Measurements from ENCODE around the gene GATC.
"Not testable (repeated sequence)": the region's sequence is repeated elsewhere in the genome, so short reads cannot be mapped to it uniquely, and the experiment has no call there.

GATC gene

DNA sequence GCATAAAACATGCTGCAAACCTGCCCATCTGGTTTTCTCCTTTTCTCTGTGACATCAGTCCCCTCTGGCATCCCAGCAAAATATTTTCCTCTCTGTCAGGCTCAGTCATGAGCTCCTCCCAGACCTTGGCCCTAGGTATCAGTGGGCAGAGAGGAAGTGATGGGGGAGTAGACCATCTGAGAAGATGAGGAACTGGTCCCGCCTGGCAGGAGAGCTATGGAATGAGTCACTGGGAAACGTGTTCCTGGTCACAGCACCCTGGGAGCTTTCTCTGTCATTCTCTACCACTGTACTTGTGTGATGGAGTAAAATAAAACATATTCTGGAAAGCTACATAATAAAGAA is 28.3 kb downstream of the GATC start:
- Histone ChIP-seq H3K9ac (ENCODE audit: low read depth, low read length) (no peak overlapping the region), H3K27ac (ENCODE audit: low read length) (no peak overlapping the region), H3K27me3 (ENCODE audit: insufficient read depth, low read length) (no peaks in the 10 kb centered on the region), H3K4me1 (ENCODE audit: insufficient read depth, low read length) (0 out of 2 replicates have a peak, but pooled peaks cover 5% of the 10 kb centered on the region), H3K4me3 (ENCODE audit: low read length) (no peak overlapping the region), H3K9me3 (ENCODE audit: insufficient read depth, low read depth, low read length) (no peaks in the 10 kb centered on the region), H3K36me3 (ENCODE audit: insufficient read depth, low read depth, low read length) (no peaks in the 10 kb centered on the region)

DNA sequence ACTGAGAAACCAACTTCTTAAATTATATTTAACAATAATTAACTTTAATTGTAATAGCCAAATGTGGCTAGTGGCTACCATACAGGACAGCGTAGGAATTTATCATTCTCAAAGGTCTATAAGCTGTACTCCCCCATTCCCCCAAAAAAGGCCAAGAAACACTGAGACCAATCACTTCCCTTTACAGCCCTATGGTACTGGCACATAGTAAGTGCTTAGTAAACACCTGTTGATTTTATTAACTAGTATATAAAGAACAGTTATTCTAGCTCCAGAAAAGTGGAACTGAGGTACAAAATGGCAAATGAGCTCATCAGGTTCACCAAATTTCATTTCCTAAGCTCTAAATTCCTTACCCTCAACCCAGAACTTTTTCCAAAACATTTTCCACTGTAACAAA is 29.4 kb downstream of the GATC start:
- H3K9me3 ChIP-seq (ENCODE audit: insufficient read depth, low read depth, low read length), result no peaks in the 10 kb centered on the region
- no peak overlapping the region for H3K27ac ChIP-seq (ENCODE audit: low read length)
- H3K4me1 ChIP-seq (ENCODE audit: insufficient read depth, low read length), result 0 out of 2 replicates have a peak, but pooled peaks cover 5% of the 10 kb centered on the region
- H3K9ac ChIP-seq (ENCODE audit: low read depth, low read length), result no peak overlapping the region
- no peaks in the 10 kb centered on the region for H3K36me3 ChIP-seq (ENCODE audit: insufficient read depth, low read depth, low read length)
- H3K27me3 ChIP-seq (ENCODE audit: insufficient read depth, low read length), result no peaks in the 10 kb centered on the region
- H3K4me3 ChIP-seq (ENCODE audit: low read length), result no peak overlapping the region

DNA sequence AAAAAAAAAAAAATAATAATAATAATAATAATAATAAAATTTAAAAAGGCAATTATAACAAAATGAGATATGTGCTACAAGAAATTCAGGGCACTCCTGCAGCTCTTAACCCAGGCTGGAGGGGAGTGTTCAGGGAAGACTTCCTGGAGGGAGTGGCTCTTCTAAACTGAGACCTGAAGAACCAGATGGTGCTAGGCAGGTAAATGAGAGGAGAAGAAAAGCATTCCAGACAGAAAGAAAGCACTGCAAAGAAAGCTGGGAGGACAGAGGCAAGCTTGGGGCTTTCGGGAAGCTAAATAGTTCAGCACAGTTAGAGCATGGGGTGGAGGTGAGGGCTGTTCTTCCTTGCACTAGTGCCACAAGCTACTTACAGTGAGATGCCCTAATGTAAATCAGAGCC is 33.2 kb downstream of the GATC start:
- no peaks in the 10 kb centered on the region for H3K9me3 ChIP-seq (ENCODE audit: insufficient read depth, low read depth, low read length)
- H3K27ac ChIP-seq (ENCODE audit: low read length), result no peak overlapping the region
- no peak overlapping the region for H3K4me3 ChIP-seq (ENCODE audit: low read length)
- H3K4me1 ChIP-seq (ENCODE audit: insufficient read depth, low read length), result 0 out of 2 replicates have a peak, but pooled peaks cover 2% of the 10 kb centered on the region
- H3K36me3 ChIP-seq (ENCODE audit: insufficient read depth, low read depth, low read length), result no peaks in the 10 kb centered on the region
- H3K27me3 ChIP-seq (ENCODE audit: insufficient read depth, low read length), result no peaks in the 10 kb centered on the region
- no peak overlapping the region for H3K9ac ChIP-seq (ENCODE audit: low read depth, low read length)

DNA sequence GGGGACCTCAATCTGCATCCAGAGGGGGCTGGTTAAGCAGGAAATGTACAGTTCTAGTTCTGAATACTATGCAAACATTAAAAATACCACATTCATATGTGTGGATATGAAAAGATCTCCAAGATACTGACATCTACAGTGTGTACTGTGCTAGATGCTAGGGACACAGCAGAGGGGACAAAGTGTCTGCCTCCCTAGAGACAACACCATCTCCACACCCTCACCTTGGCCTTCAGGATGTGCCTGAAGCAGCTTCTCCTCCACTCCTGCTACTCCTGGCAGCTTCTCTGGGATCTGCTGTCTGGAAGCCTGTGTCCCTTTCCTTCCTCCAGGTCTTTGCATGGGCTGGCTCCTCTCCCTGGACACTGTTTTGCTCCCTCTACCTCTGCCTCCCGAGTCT is 34.0 kb downstream of the GATC start:
- peak overlapping the region; percentile 17; the same call in 1 of the 2 replicates for H3K9ac ChIP-seq (ENCODE audit: low read depth, low read length)

DNA sequence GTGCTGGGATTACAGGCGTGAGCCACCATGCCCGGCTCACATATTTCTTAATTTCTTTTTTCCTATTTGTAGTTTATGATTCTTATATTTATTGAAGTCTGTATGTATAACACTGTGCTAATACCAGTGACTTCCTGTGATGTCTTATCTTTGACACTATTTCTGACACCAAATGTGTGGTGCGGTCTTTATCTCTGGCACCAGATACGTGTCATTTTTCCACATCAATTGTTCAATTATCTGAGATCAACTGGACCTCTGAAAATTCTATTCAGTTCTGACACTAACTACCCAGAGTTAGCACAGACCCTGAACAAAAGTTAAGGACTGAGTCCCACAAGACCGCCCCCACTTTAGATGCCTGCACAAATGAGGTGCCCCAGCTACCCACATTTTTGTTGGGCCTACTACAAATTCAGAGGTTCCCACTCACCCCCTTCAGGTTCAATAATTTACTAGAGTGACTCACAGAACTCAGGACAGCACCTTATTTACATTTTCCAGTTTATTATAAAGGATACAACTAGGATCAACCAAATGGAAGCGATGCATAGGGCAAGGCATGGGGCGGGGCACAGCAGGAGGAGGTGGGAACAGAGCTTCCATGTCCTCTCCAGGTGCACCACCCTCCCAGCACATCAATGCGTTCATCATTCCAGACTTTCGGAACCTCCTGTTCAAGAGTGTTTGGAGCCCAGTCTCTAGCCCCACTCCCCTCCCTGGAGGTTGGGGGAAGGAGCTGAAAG is 35.0 kb downstream of the GATC start:
- H3K4me1 ChIP-seq (ENCODE audit: insufficient read depth, low read length), result no peaks in the 10 kb centered on the region
- no peak overlapping the region for H3K27ac ChIP-seq (ENCODE audit: low read length)
- no peaks in the 10 kb centered on the region for H3K9me3 ChIP-seq (ENCODE audit: insufficient read depth, low read depth, low read length)
- H3K36me3 ChIP-seq (ENCODE audit: insufficient read depth, low read depth, low read length), result no peaks in the 10 kb centered on the region
- no peak overlapping the region for H3K9ac ChIP-seq (ENCODE audit: low read depth, low read length)
- no peaks in the 10 kb centered on the region for H3K27me3 ChIP-seq (ENCODE audit: insufficient read depth, low read length)
- no peak overlapping the region for H3K4me3 ChIP-seq (ENCODE audit: low read length)

More for the DNA sequence above, 34.0 kb downstream of the GATC start:
- Histone ChIP-seq H3K36me3 (ENCODE audit: insufficient read depth, low read depth, low read length) (no peaks in the 10 kb centered on the region), H3K9me3 (ENCODE audit: insufficient read depth, low read depth, low read length) (no peaks in the 10 kb centered on the region), H3K4me1 (ENCODE audit: insufficient read depth, low read length) (no peaks in the 10 kb centered on the region), H3K4me3 (ENCODE audit: low read length) (no peak overlapping the region), H3K27ac (ENCODE audit: low read length) (no peak overlapping the region), H3K27me3 (ENCODE audit: insufficient read depth, low read length) (no peaks in the 10 kb centered on the region)

DNA sequence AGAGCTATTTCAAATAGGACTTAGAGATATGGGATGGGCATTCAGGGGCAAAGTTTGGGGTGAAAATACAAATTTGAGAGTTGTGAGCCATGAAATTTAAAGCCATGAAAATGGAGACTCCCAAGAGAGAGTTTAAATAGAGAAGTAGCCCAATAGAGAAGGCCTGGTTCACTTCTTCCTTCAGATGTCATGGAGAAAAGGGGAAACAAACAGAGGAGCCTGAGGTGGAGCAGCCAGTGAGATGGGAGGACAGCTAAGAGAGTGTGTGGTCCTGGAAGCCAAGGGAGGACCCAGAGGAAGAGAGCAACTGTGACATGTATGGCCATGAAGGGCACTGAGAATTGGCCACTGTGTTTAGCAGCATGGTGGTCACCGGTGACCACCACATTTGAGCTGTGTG is 37.4 kb downstream of the GATC start:
- Histone ChIP-seq H3K9me3 (ENCODE audit: insufficient read depth, low read depth, low read length) (no peaks in the 10 kb centered on the region), H3K9ac (ENCODE audit: low read depth, low read length) (no peak overlapping the region), H3K36me3 (ENCODE audit: insufficient read depth, low read depth, low read length) (no peaks in the 10 kb centered on the region), H3K27ac (ENCODE audit: low read length) (no peak overlapping the region), H3K4me3 (ENCODE audit: low read length) (no peak overlapping the region), H3K4me1 (ENCODE audit: insufficient read depth, low read length) (no peaks in the 10 kb centered on the region), H3K27me3 (ENCODE audit: insufficient read depth, low read length) (no peaks in the 10 kb centered on the region)

DNA sequence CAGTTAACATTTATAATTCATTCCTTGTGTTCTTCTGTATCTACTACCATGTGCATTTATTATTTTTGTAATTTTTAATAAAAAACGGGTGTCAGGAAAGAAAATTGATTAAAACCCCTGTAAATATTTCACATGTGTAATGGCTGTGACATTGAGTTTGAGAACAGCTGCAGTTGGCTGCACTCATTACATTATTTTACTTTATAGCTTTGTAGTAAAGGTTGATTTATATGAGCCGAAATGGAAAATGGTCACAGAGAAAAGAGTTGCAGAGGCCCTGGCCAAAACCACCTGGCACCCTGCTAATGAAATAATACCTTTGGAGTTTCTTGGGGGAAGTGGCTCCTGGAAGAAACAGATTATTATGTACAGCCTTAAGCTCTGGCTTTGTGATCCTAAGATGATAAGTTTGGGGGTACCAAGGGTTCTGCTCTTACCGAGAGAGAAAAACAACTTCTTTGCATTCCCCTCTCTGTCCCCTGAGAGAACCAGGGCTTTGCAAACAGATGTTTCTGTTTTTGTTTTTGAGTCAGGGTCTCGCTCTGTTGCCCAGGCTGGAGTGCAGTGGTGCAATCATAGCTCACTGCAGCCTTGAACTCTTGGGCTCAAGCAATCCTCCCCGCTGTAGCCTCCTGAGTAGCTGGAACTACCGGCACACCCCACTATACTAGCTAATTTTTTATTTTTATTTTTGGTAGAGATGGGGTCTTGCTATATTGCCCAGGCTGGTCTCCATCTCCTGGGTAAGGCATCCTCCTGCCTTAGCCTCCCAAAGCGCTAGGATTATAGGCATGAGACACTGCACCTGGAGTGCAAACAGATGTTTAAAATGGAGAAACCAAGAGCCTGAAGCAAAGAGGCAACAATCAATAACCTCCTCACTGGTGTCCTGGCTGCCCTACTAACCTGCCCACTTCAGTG is 40.0 kb downstream of the GATC start:
- Histone ChIP-seq H3K27ac (ENCODE audit: low read length) (no peak overlapping the region), H3K27me3 (ENCODE audit: insufficient read depth, low read length) (no peaks in the 10 kb centered on the region), H3K9ac (ENCODE audit: low read depth, low read length) (no peak overlapping the region), H3K4me1 (ENCODE audit: insufficient read depth, low read length) (no peaks in the 10 kb centered on the region), H3K4me3 (ENCODE audit: low read length) (no peak overlapping the region), H3K36me3 (ENCODE audit: insufficient read depth, low read depth, low read length) (peaks cover 9% of the 10 kb centered on the region; the same call in 1 of the 2 replicates), H3K9me3 (ENCODE audit: insufficient read depth, low read depth, low read length) (no peaks in the 10 kb centered on the region)

DNA sequence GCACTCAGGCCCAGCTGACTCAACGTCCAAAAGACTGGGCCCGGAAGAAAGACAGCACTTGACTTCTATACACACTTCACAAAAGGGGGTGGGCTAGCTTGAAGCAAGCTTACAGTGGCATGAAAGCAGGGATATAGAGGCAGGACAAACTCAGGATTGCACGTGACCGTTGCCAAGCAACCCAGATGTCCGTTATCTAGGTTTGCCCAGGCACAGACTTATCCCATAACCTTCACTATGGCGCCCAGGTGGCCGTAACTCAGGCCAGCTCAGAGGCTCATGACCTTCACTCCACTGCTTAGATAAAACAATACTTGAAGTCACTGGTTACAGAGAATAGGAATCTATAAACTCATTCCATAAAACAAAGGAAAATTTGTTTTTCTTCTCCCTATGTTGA is 41.3 kb downstream of the GATC start:
- H3K27me3 ChIP-seq (ENCODE audit: insufficient read depth, low read length); H3K9ac ChIP-seq (ENCODE audit: low read depth, low read length); H3K9me3 ChIP-seq (ENCODE audit: insufficient read depth, low read depth, low read length); H3K4me1 ChIP-seq (ENCODE audit: insufficient read depth, low read length); H3K27ac ChIP-seq (ENCODE audit: low read length); H3K4me3 ChIP-seq (ENCODE audit: low read length): not testable (repeated sequence)
- H3K36me3 ChIP-seq (ENCODE audit: insufficient read depth, low read depth, low read length), result peaks cover 13% of the 10 kb centered on the region

DNA sequence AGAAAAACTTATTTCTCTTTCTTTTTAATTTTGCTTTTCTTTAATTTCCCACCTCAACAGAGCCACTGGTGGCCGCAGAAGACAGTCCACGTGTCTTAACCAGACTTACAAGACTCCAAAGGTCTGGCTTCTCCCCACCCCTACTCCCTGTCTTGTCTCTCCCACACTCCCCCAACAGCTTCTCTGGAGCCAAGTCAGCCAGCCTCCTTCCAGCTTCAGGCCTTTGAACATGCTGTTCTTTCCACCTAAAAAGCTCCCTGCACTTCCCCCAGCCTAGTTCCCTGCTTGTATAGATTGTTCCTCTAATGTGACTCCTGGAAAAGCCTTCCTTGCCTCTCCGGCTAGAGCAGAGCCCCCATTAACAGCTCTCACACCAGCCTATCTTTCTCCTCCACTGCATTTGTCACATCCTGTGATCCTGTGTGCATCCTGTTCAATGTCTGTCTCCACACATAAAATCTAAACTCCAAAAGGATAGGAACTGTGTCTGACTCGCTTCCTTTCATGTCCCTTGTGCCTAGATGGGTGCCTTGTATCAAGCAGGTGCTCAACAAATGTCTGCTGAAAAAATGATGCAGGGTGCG is 41.9 kb downstream of the GATC start:
- no peak overlapping the region for H3K4me3 ChIP-seq (ENCODE audit: low read length)
- no peak overlapping the region for H3K27ac ChIP-seq (ENCODE audit: low read length)
- no peaks in the 10 kb centered on the region for H3K27me3 ChIP-seq (ENCODE audit: insufficient read depth, low read length)
- H3K4me1 ChIP-seq (ENCODE audit: insufficient read depth, low read length), result no peaks in the 10 kb centered on the region
- H3K9me3 ChIP-seq (ENCODE audit: insufficient read depth, low read depth, low read length), result no peaks in the 10 kb centered on the region
- no peak overlapping the region for H3K9ac ChIP-seq (ENCODE audit: low read depth, low read length)
- peaks cover 13% of the 10 kb centered on the region for H3K36me3 ChIP-seq (ENCODE audit: insufficient read depth, low read depth, low read length)

DNA sequence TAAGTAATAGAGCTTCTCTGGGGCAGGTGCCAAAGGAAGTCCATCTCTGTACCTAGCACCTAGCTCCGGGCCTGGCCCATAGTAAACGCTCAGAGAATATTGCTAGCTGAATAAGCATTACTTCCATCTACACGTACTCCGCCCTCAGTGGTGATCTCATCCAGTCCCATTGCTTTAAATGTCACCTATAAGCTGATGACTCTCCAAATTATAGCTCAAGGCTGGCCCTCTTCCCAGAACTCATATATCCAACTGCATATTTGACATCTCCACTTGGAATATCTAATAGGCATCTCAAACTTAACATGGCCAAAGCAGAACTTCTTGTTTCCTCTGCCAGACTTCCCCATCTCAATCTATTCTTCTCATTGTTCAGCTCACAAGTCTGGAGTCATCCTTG is 42.8 kb downstream of the GATC start:
- H3K9ac ChIP-seq (ENCODE audit: low read depth, low read length), result no peak overlapping the region
- no peaks in the 10 kb centered on the region for H3K4me1 ChIP-seq (ENCODE audit: insufficient read depth, low read length)
- no peak overlapping the region for H3K4me3 ChIP-seq (ENCODE audit: low read length)
- no peak overlapping the region for H3K27ac ChIP-seq (ENCODE audit: low read length)
- H3K36me3 ChIP-seq (ENCODE audit: insufficient read depth, low read depth, low read length), result peaks cover 13% of the 10 kb centered on the region
- no peaks in the 10 kb centered on the region for H3K9me3 ChIP-seq (ENCODE audit: insufficient read depth, low read depth, low read length)
- H3K27me3 ChIP-seq (ENCODE audit: insufficient read depth, low read length), result no peaks in the 10 kb centered on the region

DNA sequence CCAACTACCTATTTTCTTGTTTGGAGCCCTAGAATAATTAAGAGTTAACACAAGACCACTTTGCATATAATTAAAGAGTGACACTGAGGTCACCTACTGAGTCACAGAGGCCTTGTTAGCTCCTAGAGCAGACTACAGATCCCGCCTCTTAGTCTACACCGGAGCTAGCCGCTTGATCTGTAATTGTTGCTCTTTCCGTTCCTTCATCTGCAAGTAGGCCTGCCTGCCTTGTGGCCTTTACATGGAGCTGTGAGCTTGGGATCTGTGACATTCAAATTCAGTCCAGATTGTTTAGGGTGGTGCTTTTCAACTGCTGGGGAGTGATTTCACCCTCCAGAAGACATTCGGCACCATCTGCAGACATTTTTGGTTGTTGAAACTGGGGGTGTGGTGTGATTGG is 44.1 kb downstream of the GATC start:
- no peak overlapping the region for H3K4me3 ChIP-seq (ENCODE audit: low read length)
- peaks cover 7% of the 10 kb centered on the region; the same call in 1 of the 2 replicates for H3K4me1 ChIP-seq (ENCODE audit: insufficient read depth, low read length)
- no peak overlapping the region for H3K9ac ChIP-seq (ENCODE audit: low read depth, low read length)
- H3K27ac ChIP-seq (ENCODE audit: low read length), result no peak overlapping the region
- H3K27me3 ChIP-seq (ENCODE audit: insufficient read depth, low read length), result no peaks in the 10 kb centered on the region
- peaks cover 13% of the 10 kb centered on the region for H3K36me3 ChIP-seq (ENCODE audit: insufficient read depth, low read depth, low read length)
- no peaks in the 10 kb centered on the region for H3K9me3 ChIP-seq (ENCODE audit: insufficient read depth, low read depth, low read length)
